HL-60 (cell line): Measurements from ENCODE around the gene ELP4.

ENCODE experiments used
- CTCF ChIP-seq: IDR thresholded peaks from one replicate; pipeline ENCODE4 v1.5.1; 2011; ENCODE audit warnings: low read length, control low read depth, inconsistent platforms; ENCODE audit not compliant: insufficient read depth
- GABPA ChIP-seq: IDR thresholded peaks from 2 replicates; pipeline ENCODE4 v1.6.1; 2012; ENCODE audit warnings: low read depth
- POLR2AphosphoS5 ChIP-seq: IDR thresholded peaks from 2 replicates; pipeline ENCODE4 v1.6.1; 2012; ENCODE audit warnings: low read depth
- REST ChIP-seq: IDR thresholded peaks from 2 replicates; pipeline ENCODE4 v1.6.1; 2012; ENCODE audit warnings: low read depth; ENCODE audit not compliant: insufficient replicate concordance
- SPI1 ChIP-seq: IDR thresholded peaks from 2 replicates; pipeline ENCODE4 v1.6.1; 2012; ENCODE audit warnings: low read depth, mild to moderate bottlenecking, borderline replicate concordance

GRCh38 chr11:31821235-31821764 is 311.7 kb downstream of the ELP4 start:
- TF ChIP-seq POLR2AphosphoS5, result no peak
- TF ChIP-seq CTCF, result no peak
- no peak for TF ChIP-seq REST
- TF ChIP-seq GABPA, result no peak
- TF ChIP-seq SPI1, result no peak
